Left ventricle myocardium superior (tissue), 1 donor: ENCODE data around the gene GMDS. TPM values are rescaled to one million over a fixed set of nuclear protein-coding genes. Genes with fewer than 3 reads are reported as not detected.

ENCODE experiments used
- ATAC-seq: fragments of 200-7000 bp; cut with Tn5 transposase; one replicate; pipeline ENCODE4 v1.9.1; 2020; ENCODE audit warnings: mild to moderate bottlenecking, moderate library complexity
- DNase-seq: peaks from one replicate; pipeline ENCODE4 v3.0.0-alpha.2; 2020
- intact Hi-C: fragments of 100-400 bp; cut with micrococcal nuclease; formaldehyde crosslinking; loops from one replicate; pipeline ENCODE4 v1.11.0; 2022
- total RNA-seq: library from RNA; stranded (reverse); fragmentation: NEBNext Ultra II Directional; extraction: Animal tissue kit (Norgen Biotek cat#: 25700); gene quantifications from one replicate; pipeline ENCODE4 v1.2.1, GENCODE V29; 2021
- donor health status: DM: no; HTN: yes; CAD: no; lungs with severe emphysema.

Gene GMDS
- total RNA-seq, 1 donor from 2014 or later: 6.4 TPM

- DNase-seq (no peak), ATAC-seq (no peak)
- intact Hi-C loops: no loop called here
These were observed 95.9 kb downstream of the GMDS start for GRCh38 chr6:2149361-2150006.

GRCh38 chr6:2148748-2149147, 96.7 kb downstream of the GMDS start:
- no peak for DNase-seq
- no peak for ATAC-seq
- intact Hi-C loops: no loop called here

- ATAC-seq: no peak
- intact Hi-C loops: no loop called here
- DNase-seq: no peak
These were observed 97.5 kb downstream of the GMDS start for GRCh38 chr6:2147766-2148448.

DNA sequence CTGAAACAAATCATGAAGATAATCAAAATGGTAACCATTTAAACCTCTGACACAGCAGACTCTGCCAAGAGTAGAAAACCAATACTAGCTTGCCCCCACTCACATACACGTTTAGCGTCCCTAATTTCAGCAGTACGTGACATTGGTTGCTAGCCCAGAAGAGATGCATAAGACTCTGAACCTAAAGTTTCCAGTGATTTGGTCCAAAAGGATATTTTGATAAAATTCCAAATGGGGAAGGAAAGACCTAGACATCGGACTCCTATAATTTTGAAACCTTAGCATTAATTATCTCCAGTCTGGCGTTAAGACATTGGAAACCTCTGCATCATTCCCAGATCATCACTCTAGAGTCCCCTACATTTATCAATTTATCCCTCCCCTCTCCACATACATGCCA, 98.1 kb downstream of the GMDS start:
- DNase-seq (no peak), ATAC-seq (no peak)
- intact Hi-C loops: no loop called here

DNA sequence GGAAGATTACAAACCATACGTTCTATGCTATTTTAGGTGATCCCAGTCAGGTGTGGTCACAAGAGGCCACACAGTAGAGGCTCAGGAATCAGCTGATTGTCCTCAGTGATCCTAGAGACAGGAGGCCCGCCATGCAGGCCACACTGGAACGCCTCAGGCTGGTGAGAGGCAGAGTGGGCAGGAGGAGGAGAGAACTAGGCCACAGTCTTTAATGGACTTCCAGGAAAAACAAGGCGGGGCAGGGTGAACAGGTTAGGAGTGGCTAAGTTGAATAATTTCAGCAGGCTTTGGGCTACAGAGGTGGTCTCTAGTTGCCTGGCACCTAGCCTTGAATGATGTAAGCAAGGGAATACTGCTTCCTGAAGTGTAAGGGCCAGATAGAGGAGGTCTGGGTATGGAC, 101.2 kb downstream of the GMDS start:
- ATAC-seq: no peak
- DNase-seq: no peak
- intact Hi-C loops: no loop called here

GRCh38 chr6:2141644-2142290, 103.6 kb downstream of the GMDS start:
- no peak for DNase-seq
- no peak for ATAC-seq
- intact Hi-C loops: no loop called here

- DNase-seq (no peak), ATAC-seq (no peak)
- intact Hi-C loops: no loop called here
These were observed 104.8 kb downstream of the GMDS start for GRCh38 chr6:2140438-2141128.

DNA sequence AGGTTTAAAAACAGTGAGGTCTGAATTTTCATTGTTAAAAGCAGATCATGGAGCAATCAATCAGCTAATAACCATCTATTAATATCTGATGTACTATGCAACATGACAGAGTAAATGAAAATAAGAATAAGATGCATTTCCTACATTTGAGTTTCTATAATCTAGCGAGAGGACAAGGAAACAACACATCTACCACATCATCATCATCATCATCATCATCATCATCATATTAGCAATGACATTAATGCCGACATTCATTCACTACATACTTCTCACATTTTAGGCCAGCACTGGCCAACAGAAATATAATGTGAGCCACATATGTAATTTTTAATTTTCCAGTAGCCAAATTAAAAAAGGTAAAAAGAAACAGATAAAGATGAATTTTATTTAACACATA, 110.0 kb downstream of the GMDS start:
- intact Hi-C loops: no loop called here
- DNase-seq (no peak), ATAC-seq (no peak)

DNA sequence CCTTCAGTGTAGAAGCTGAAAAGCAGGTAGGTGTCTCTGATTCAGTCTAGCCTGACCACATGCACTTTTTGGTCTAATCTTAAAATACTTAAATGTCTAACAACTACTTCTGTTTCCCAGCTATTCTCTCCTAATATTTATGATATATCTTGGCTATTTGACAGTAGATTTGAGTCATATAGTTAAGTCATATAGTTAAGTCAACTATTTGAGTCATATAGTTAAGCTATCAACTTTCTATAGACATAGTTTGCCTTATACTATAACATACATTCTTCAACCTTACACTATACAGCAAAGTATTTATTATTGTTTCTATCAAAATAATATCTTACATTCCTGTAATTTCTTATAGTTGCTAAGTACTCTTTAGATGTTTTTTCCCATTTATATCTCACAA, 110.9 kb downstream of the GMDS start:
- intact Hi-C loops: no loop called here
- DNase-seq (no peak), ATAC-seq (no peak)

GRCh38 chr6:2133716-2134310, 111.6 kb downstream of the GMDS start:
- no peak for DNase-seq
- intact Hi-C loops: no loop called here
- ATAC-seq: no peak

DNA sequence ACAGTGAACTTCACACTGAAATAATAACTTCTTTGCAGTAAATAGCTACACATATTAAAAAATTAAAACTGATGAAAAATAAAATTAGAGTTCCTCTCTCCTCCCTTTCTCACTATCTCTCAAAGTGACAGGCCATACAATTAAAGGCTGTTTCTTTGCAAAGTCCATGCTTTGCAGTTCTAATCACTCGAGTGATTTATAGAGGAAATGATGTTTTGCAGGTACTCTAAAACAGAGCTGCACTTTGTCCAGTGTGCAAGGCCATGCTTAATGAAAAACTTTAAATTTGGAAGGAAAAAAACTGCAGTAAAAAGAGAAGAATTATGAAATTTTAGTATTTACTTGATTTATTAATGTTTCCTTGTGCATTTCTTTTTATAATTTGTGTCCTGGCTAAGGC, 112.5 kb downstream of the GMDS start:
- ATAC-seq: no peak
- DNase-seq: no peak
- intact Hi-C loops: no loop called here

GRCh38 chr6:2132416-2132815, 113.0 kb downstream of the GMDS start:
- ATAC-seq: no peak
- intact Hi-C loops: no loop called here

GRCh38 chr6:2129182-2129621, 116.2 kb downstream of the GMDS start:
- ATAC-seq: no peak

More at GRCh38 chr6:2132416-2132815, 113.0 kb downstream of the GMDS start:
- no peak for DNase-seq

DNA sequence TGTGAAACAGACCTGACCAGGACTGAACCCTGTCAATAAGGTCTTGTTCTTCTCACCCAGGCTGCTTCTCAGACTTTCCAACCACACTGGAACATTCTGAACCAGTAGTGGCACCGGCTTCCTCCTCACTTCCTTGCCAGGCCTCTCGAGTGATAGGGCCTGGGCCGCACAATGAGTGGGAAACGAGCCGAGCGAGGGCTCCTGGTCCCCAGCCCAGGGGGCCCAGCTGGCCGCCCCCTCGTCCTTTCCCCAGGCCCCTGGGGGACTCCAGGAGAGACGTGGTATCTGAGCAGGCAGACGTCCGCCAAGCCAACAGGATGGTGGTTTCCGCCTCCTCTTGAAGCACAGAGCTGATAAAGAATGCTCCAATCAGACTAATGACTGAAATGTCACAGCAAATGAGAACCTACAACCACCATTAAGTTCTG, 117.9 kb downstream of the GMDS start:
- intact Hi-C loops: no loop called here
- DNase-seq: peak; percentile 54
- peak; percentile 90 for ATAC-seq

More at GRCh38 chr6:2129182-2129621, 116.2 kb downstream of the GMDS start:
- intact Hi-C loops: no loop called here
- DNase-seq: no peak

GRCh38 chr6:2126351-2126750, 119.1 kb downstream of the GMDS start:
- no peak for DNase-seq
- intact Hi-C loops: no loop called here
- ATAC-seq: no peak

DNA sequence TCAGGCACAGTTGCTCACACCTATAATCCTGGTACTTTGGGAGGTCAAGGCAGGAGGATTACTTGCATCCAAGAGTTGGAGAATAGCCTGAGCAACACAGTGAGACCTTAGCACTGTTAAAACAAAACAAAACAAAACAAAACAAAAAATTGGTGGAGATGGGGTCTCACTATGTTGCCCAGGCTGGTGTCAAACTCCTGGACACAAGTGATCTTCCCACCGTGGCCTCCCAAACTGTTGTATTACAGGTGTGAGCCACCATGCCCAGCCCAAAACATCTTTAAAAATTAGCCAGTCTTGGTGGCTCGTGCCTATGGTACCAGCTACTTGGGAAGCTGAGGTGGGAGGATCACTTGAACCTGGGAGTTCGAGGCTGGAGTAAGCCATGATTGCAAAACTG, 120.2 kb downstream of the GMDS start:
- intact Hi-C loops: no loop called here
- no peak for DNase-seq
- ATAC-seq: no peak

- intact Hi-C loops: no loop called here
- peak; percentile 24 for DNase-seq
- ATAC-seq: peak; percentile 53
These were observed 121.1 kb downstream of the GMDS start for GRCh38 chr6:2124260-2124709.

DNA sequence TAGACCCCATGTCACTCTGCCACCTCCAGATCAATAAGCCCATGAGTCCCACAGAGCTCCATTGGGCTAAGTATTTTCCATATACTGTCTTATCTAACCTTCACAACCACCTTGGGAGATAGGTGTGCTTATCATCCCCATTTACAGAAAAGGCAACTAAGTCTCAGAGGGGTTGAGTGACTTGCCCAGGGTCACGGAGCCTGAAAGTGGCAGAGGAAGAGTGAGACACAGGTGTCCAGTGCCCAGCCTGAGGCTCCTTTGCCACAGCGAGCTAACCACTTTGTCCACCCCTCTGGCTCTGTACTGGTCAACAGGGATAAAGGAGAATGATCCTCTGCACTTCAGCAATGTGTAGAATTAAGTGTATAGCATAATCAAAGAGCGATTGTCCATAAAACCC, 124.5 kb downstream of the GMDS start:
- DNase-seq (no peak), ATAC-seq (no peak)
- intact Hi-C loops: no loop called here

DNA sequence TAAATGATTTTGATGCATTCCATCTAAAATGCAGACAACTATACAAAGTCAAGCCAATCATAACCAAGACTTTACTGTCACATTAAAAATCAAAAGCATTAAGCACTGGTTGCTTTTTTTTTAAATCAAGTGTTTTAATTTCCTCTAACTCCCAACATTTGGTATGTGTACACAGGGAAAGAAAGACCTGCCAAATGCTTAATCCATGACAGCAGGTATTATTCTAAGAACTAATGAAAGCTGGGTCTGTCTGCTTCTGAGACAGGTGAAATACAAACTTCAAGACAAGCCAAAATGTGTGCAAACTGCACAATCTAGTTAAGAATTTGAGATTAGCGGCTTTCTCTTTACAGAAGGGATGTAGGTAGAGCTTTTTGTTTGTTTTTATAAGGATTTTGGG, 126.1 kb downstream of the GMDS start:
- intact Hi-C loops: no loop called here
- ATAC-seq: no peak
- DNase-seq: no peak

- intact Hi-C loops: no loop called here
- ATAC-seq (no peak), DNase-seq (no peak)
These were observed 127.3 kb downstream of the GMDS start for GRCh38 chr6:2118136-2118535.
